ENCODE measurements around the gene MYO1D.

MYO1D gene

GRCh38 chr17:32610943-32611342 is 266.0 kb downstream of the MYO1D start:
- TF ChIP-seq ZC3H10 (CRISPR knock-in tag; IDR thresholded peaks at IDR 0.05) (no peak), ESRRG (CRISPR knock-in tag; IDR thresholded peaks at IDR 0.05) (no peak), ZFP3 (CRISPR knock-in tag; IDR thresholded peaks at IDR 0.05) (no peak), TCF4 (CRISPR knock-in tag; IDR thresholded peaks at IDR 0.05; ENCODE audit: borderline replicate concordance) (no peak), ARNTL (CRISPR knock-in tag; IDR thresholded peaks at IDR 0.05; ENCODE audit: borderline replicate concordance, low read depth) (no peak), PPARA (CRISPR knock-in tag; IDR thresholded peaks at IDR 0.05; ENCODE audit: borderline replicate concordance) (no peak), ZNF70 (CRISPR knock-in tag; IDR thresholded peaks at IDR 0.05) (no peak), ISL1 (CRISPR knock-in tag; IDR thresholded peaks at IDR 0.05) (no peak), OSR1 (CRISPR knock-in tag; IDR thresholded peaks at IDR 0.05) (no peak)
- ATAC-seq = no peak

- no peak for ATAC-seq
- no peak for TF ChIP-seq GLIS3 (CRISPR knock-in tag; IDR thresholded peaks at IDR 0.05)
- no peak for TF ChIP-seq CSRNP3 (CRISPR knock-in tag; IDR thresholded peaks at IDR 0.05)
- no peak for TF ChIP-seq ZFP3 (CRISPR knock-in tag; IDR thresholded peaks at IDR 0.05)
- TF ChIP-seq ZNF8 (CRISPR knock-in tag; IDR thresholded peaks at IDR 0.05) = no peak
- no peak for TF ChIP-seq TOX (CRISPR knock-in tag; IDR thresholded peaks at IDR 0.05; ENCODE audit: borderline replicate concordance)
- no peak for TF ChIP-seq ZNF70 (CRISPR knock-in tag; IDR thresholded peaks at IDR 0.05)
- no peak for TF ChIP-seq ESRRG (CRISPR knock-in tag; IDR thresholded peaks at IDR 0.05)
- TF ChIP-seq ZFP30 (CRISPR knock-in tag; IDR thresholded peaks at IDR 0.05) = no peak
- no peak for TF ChIP-seq CSDC2 (CRISPR knock-in tag; IDR thresholded peaks at IDR 0.05)
- no peak for TF ChIP-seq ARNTL (CRISPR knock-in tag; IDR thresholded peaks at IDR 0.05; ENCODE audit: borderline replicate concordance, low read depth)
- TF ChIP-seq BACH2 (CRISPR knock-in tag; IDR thresholded peaks at IDR 0.05; ENCODE audit: borderline replicate concordance) = no peak
- no peak for TF ChIP-seq CREB5 (CRISPR knock-in tag; IDR thresholded peaks at IDR 0.05; ENCODE audit: low read depth)
- TF ChIP-seq SNAI2 (CRISPR knock-in tag; IDR thresholded peaks at IDR 0.05) = no peak
- no peak for TF ChIP-seq POU6F1 (CRISPR knock-in tag; IDR thresholded peaks at IDR 0.05; ENCODE audit: borderline replicate concordance, low read depth)
- TF ChIP-seq RARB (CRISPR knock-in tag; IDR thresholded peaks at IDR 0.05) = no peak
- TF ChIP-seq ZC3H10 (CRISPR knock-in tag; IDR thresholded peaks at IDR 0.05) = no peak
- no peak for TF ChIP-seq OSR1 (CRISPR knock-in tag; IDR thresholded peaks at IDR 0.05)
- TF ChIP-seq PATZ1 (CRISPR knock-in tag; IDR thresholded peaks at IDR 0.05; ENCODE audit: borderline replicate concordance) = no peak
- no peak for TF ChIP-seq ISL1 (CRISPR knock-in tag; IDR thresholded peaks at IDR 0.05)
- TF ChIP-seq TSHZ2 (CRISPR knock-in tag; IDR thresholded peaks at IDR 0.05) = no peak
These were observed 266.9 kb downstream of the MYO1D start for GRCh38 chr17:32609884-32610650.
